GM23248 (cell line): ENCODE measurements around the gene MRPS24.

Experiments used
- EZH2 ChIP-seq: fragments of 200-600 bp; sonication (generic); IDR thresholded peaks from 2 replicates; pipeline ENCODE4 v1.6.1; 2018; ENCODE audit warnings: antibody characterized with exemption, mild to moderate bottlenecking; ENCODE audit not compliant: insufficient read depth, poor library complexity, severe bottlenecking
- EZH2phosphoT487 ChIP-seq: fragments of 200-600 bp; sonication (generic); IDR thresholded peaks from 2 replicates; pipeline ENCODE4 v1.6.1; 2018; ENCODE audit warnings: antibody characterized with exemption, moderate library complexity, mild to moderate bottlenecking, low read depth; ENCODE audit not compliant: insufficient read depth

DNA sequence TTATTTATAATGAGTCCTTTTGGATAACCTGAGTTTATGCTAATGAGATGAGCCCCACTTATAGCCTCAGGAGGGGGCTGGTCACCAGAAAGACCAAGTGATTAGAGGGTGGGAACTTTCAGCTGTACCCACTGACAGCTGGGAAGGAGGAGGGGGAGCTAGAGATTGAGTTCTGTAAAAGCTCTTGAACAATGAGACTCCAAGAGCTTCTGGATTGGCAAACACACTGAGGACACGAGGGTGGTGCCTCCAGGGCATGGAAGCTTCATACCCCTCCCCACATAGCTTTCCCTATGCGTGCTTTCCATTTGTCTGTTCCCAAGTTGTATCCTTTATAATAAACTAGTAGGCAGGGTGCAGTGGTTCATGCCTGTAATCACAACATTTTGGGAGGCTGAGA lies 20.3 kb downstream of the MRPS24 start:
- TF ChIP-seq EZH2 (no peak), EZH2phosphoT487 (no peak)
